Measurements from ENCODE around the gene KCNQ1.

The KCNQ1 gene

DNA sequence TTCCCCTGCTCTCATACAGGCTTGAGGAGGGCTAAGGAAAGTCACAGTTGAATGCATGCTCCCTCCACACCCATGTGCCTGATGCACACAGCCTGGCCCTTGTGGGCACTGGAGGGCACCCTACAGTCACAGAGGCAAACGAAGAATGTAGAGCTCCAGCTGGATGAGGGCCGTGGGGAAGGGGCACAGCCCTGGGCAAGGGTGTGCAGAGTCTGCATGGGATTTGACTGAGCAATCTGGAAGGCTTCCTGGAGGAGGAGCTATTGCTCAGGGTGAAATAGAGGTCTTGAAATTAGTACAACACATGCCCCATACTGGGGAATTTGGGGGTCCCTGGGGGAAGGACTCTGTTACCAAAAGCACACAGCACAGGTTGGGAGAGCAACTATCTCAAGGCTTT, 64.0 kb downstream of the KCNQ1 start:
- Histone ChIP-seq H3K9me3 (ENCODE audit: control insufficient read depth in 2 of 2, low read length in 2 of 2) (peaks cover 0 to 2% of the 10 kb centered on the region in 2 donors), H3K27me3 (ENCODE audit: control insufficient read depth in 1 of 2, insufficient read depth in 2 of 2, low read length in 2 of 2) (peaks cover 2 to 3% of the 10 kb centered on the region in 2 donors), H3K27ac (ENCODE audit: low read length) (no peak overlapping the region), H3K4me3 (ENCODE audit: low read length in 2 of 2) (no peak overlapping the region), H3K9ac (ENCODE audit: low read length in 2 of 2) (no peak overlapping the region), H3K4me1 (ENCODE audit: control insufficient read depth, insufficient read depth, low read length) (peaks cover 7% of the 10 kb centered on the region), H3K36me3 (ENCODE audit: control insufficient read depth in 2 of 2, insufficient read depth in 2 of 2, low read length in 2 of 2) (no peaks in the 10 kb centered on the region)

DNA sequence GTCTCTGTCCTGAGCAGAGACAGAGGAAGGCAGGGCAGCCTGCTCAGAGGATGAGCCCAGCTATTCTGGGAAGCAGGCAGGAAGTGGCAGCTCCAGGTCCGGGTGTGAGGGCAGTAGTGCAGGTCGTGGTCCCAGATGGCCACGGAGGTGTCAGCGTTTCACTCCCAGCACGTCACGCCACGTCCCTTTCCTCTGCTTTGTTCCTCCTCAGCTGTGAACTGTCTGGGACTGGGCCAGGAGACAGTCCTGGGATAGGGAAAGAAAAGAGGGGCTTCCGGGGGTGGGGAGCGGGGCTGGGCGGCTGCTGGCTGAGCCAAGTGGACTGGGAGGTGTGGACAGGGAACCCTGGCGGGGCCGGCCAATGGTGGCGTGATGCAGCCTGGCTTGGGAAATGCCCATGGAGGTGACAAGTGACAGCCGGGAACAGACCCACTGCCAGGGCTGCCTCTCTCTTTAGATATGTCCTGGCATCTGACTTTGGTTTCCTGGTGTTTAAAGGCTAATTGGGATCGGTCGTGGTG, 64.7 kb downstream of the KCNQ1 start:
- H3K4me1 ChIP-seq (ENCODE audit: control insufficient read depth, insufficient read depth, low read length) = peaks cover 7% of the 10 kb centered on the region
- H3K9ac ChIP-seq (ENCODE audit: low read length in 2 of 2) = no peak overlapping the region
- H3K4me3 ChIP-seq (ENCODE audit: low read length in 2 of 2) = no peak overlapping the region
- no peak overlapping the region for H3K27ac ChIP-seq (ENCODE audit: low read length)
- peaks cover 0 to 2% of the 10 kb centered on the region in 2 donors for H3K9me3 ChIP-seq (ENCODE audit: control insufficient read depth in 2 of 2, low read length in 2 of 2)
- H3K36me3 ChIP-seq (ENCODE audit: control insufficient read depth in 2 of 2, insufficient read depth in 2 of 2, low read length in 2 of 2) = no peaks in the 10 kb centered on the region
- peaks cover 2 to 3% of the 10 kb centered on the region in 2 donors for H3K27me3 ChIP-seq (ENCODE audit: control insufficient read depth in 1 of 2, insufficient read depth in 2 of 2, low read length in 2 of 2)

DNA sequence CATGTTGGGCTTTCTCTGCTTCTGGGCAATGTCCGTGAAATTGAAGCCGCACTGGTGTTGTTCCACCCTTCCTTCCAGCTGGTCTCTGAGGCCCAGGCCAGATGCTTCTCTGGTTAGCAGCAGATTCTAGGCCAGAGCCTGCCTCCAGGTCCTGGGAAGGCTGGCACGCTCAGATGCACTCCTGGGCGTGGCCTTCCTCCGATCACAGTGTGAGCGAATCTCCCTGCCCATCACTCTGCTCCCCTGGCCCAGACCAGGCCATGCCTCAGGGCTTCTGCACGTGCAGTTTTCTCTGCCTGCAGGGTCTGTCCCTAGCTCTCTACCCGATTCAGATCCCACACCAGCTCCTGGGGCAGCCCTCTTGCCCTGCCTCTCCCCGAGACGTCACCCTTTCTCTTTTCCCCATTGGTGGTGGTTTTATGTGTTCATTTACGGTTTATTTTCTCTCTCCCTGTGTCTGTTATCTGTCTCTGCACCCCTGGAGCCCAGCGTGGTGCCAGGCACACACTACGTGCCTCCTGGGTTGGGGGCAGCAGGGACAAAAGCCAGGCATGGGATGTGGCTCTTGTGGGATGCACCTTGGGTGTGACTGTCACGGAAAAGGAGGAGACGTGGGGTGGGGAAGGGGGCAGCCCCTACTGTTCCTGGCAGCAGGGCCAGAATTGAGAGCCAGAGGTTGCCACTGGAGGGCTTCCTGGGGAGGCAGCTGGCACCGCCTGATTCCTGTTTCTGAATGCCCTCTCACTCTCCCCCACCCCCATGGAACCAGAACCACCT, 66.0 kb downstream of the KCNQ1 start:
- no peak overlapping the region for H3K27ac ChIP-seq (ENCODE audit: low read length)
- H3K9me3 ChIP-seq (ENCODE audit: control insufficient read depth in 2 of 2, low read length in 2 of 2) = peaks cover 0 to 2% of the 10 kb centered on the region in 2 donors
- peaks cover 7% of the 10 kb centered on the region for H3K4me1 ChIP-seq (ENCODE audit: control insufficient read depth, insufficient read depth, low read length)

DNA sequence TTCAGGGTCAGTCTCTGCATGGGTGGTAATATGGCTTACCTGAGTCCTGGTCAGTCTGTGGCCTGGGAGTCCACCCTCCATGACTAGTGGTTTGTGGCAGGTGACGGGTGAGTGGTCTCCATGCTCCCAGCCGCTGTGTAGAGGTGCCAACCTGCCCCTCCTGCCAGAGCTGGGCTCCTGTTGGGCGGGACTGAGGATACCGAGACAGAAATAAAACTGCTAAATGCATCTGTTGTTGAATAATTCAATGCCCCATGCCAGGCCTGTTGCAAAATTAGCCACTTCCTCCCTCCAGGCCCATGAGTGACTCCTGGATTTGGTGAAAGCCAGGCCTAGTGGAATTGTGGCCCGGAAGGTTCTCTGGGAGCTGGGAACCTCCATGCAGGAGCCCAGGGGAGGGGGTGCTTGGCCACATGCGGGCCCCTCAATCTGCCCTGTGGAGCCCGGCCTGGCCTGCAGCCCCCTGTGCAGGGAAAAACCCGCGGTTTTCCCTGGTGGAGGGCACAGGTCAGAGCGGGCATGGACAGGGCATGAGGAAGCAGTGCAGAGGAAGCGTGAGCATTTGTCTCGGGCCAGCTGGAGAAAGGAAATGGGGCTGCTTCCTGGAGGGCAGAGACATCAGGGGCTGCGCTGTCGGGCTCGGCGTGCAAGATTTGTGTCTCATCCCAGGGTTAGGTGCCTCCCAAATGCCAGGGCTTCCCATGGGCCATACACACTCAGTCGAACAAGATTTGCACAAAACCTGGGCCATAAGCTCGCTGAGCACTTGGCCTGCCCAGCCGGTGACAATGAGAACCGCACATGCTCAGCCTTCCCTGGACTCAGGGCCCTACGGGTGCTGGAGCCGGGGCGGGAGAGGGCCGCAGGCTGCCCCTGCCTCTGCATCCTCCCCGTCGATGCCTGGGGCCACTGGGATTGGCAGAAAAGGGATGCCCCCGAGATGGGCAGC, 66.9 kb downstream of the KCNQ1 start:
- Histone ChIP-seq H3K4me1 (ENCODE audit: control insufficient read depth, insufficient read depth, low read length) (peaks cover 7% of the 10 kb centered on the region), H3K9me3 (ENCODE audit: control insufficient read depth in 2 of 2, low read length in 2 of 2) (peaks cover 0 to 2% of the 10 kb centered on the region in 2 donors), H3K9ac (ENCODE audit: low read length in 2 of 2) (no peak overlapping the region), H3K4me3 (ENCODE audit: low read length in 2 of 2) (no peak overlapping the region), H3K27me3 (ENCODE audit: control insufficient read depth in 1 of 2, insufficient read depth in 2 of 2, low read length in 2 of 2) (peaks cover 2 to 3% of the 10 kb centered on the region in 2 donors), H3K27ac (ENCODE audit: low read length) (no peak overlapping the region), H3K36me3 (ENCODE audit: control insufficient read depth in 2 of 2, insufficient read depth in 2 of 2, low read length in 2 of 2) (no peaks in the 10 kb centered on the region)

More for the DNA sequence above, 66.0 kb downstream of the KCNQ1 start:
- Histone ChIP-seq H3K9ac (ENCODE audit: low read length in 2 of 2) (no peak overlapping the region), H3K27me3 (ENCODE audit: control insufficient read depth in 1 of 2, insufficient read depth in 2 of 2, low read length in 2 of 2) (peaks cover 2 to 3% of the 10 kb centered on the region in 2 donors), H3K4me3 (ENCODE audit: low read length in 2 of 2) (no peak overlapping the region), H3K36me3 (ENCODE audit: control insufficient read depth in 2 of 2, insufficient read depth in 2 of 2, low read length in 2 of 2) (no peaks in the 10 kb centered on the region)

DNA sequence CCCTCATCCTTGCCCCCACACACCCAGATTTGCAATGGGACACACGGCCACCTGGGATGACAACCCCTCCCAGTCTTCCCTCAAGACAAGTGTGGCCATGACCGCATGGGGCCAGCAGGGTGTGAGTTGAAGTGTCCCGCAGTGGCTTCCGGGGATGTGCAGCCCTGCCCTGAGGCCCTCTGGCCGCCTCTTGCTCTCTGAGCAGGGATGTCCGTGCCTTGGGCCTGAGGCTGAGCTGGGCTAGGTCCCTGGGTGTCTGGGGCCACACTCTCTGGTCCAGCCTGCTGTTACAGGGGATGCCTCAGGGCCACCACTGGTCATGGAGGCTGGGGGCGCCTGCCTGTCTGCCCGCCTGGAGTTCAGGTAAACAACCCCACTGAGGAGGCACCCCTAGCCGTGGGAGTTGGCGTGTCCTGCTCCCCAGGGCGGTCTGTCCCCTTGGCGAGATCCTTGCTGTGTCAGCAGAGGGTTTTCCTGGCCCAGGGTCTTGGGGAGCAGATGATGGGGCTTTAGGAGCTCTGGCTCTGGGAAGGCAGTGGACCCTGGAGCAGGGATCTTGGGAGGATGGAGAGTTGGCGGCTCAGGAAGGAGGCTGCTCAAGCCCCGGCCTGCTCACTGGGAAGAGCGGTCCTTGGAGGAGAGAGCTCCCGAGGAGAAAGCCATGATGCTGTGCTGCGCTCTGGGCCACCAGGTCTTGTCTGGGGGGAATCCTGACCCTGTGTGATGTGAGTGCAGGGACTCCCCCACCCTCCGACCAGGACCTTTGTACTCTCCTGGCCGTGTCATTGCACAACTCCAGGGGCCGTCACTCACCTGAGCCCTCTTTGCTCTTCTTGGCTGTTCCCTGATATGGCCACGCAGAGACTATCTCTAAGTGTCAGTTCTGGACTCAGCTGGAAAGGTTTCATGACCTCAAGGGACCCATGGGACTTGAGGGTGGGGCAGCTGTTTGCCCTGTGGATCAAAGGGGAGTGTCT, 67.9 kb downstream of the KCNQ1 start:
- Histone ChIP-seq H3K4me1 (ENCODE audit: control insufficient read depth, insufficient read depth, low read length) (peaks cover 7% of the 10 kb centered on the region), H3K9ac (ENCODE audit: low read length in 2 of 2) (no peak overlapping the region), H3K9me3 (ENCODE audit: control insufficient read depth in 2 of 2, low read length in 2 of 2) (peaks cover 0 to 2% of the 10 kb centered on the region in 2 donors), H3K27ac (ENCODE audit: low read length) (no peak overlapping the region), H3K4me3 (ENCODE audit: low read length in 2 of 2) (no peak overlapping the region), H3K36me3 (ENCODE audit: control insufficient read depth in 2 of 2, insufficient read depth in 2 of 2, low read length in 2 of 2) (no peaks in the 10 kb centered on the region), H3K27me3 (ENCODE audit: control insufficient read depth in 1 of 2, insufficient read depth in 2 of 2, low read length in 2 of 2) (peaks cover 3 to 5% of the 10 kb centered on the region in 2 donors)

DNA sequence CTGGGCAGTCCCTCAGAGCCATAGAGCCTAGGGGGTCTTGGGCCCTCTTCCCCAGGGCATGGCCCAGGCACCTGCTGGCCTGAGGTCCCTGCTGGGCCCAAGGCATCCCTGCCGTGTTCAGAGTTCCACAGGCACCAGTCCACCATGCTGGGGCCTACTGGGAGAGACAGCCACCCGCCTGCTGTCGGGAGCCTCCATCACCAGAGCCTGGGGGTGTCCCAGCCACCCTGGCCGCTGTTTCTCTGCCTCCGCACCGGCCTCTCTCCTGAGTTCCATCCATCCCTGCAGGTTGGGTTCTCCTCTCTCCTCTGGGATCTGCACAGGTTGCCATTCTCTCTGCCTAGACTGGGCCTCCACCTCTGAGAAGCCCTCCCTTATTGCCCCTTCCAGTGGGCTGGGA, 68.6 kb downstream of the KCNQ1 start:
- no peak overlapping the region for H3K9ac ChIP-seq (ENCODE audit: low read length in 2 of 2)
- no peak overlapping the region for H3K4me3 ChIP-seq (ENCODE audit: low read length in 2 of 2)
- H3K27ac ChIP-seq (ENCODE audit: low read length) = no peak overlapping the region
- no peaks in the 10 kb centered on the region for H3K36me3 ChIP-seq (ENCODE audit: control insufficient read depth in 2 of 2, insufficient read depth in 2 of 2, low read length in 2 of 2)
- peaks cover 0 to 5% of the 10 kb centered on the region in 2 donors for H3K27me3 ChIP-seq (ENCODE audit: control insufficient read depth in 1 of 2, insufficient read depth in 2 of 2, low read length in 2 of 2)
- no peaks in the 10 kb centered on the region for H3K9me3 ChIP-seq (ENCODE audit: control insufficient read depth in 2 of 2, low read length in 2 of 2)
- H3K4me1 ChIP-seq (ENCODE audit: control insufficient read depth, insufficient read depth, low read length) = peaks cover 7% of the 10 kb centered on the region

DNA sequence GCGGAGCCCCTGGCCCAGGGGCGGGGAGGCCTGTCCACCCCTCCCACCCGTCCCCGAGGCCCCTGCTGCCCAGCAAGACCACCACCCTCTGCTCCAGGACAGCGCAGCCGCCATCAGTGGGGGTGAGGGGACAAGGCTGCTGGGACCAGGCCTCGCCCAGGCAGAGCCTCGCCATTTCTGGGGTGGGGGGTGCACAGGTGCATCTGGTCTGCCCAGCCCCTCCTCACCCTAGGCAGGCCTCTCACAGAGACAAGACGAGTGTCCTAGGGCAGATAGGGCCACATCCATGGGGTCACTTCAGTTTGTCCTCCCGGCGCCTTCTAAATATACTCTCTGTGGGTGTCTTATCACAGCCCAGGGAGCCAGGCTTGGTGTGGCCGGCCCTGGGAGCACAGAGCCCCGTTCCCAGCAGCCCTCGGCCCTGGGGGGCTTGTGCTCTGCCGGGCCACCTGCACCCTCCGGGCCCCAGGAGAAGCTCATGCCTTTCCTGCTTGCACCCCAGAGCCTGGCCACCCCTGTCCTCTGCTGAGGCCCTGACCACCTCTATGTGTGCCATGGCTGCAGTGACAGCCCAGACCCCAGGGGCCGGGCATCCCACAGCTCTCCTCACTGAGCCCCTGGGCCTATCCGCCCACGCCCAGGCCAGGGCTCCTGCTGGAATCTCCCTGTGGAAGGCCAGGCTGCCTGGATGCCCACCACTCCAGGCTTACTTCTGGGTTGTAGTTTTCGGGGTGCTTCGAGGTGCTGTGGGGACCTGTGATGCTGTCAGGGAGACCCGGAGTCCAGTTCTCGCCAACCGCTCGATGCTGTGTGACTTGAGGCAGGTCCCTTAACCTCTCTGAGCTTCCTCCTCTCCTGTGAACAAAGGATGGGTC, 70.8 kb downstream of the KCNQ1 start:
- Histone ChIP-seq H3K9ac (ENCODE audit: low read length in 2 of 2) (no peak overlapping the region), H3K36me3 (ENCODE audit: control insufficient read depth in 2 of 2, insufficient read depth in 2 of 2, low read length in 2 of 2) (no peaks in the 10 kb centered on the region), H3K27ac (ENCODE audit: low read length) (no peak overlapping the region), H3K4me3 (ENCODE audit: low read length in 2 of 2) (no peak overlapping the region), H3K4me1 (ENCODE audit: control insufficient read depth, insufficient read depth, low read length) (peaks cover 3% of the 10 kb centered on the region), H3K27me3 (ENCODE audit: control insufficient read depth in 1 of 2, insufficient read depth in 2 of 2, low read length in 2 of 2) (peaks cover 0 to 3% of the 10 kb centered on the region in 2 donors), H3K9me3 (ENCODE audit: control insufficient read depth in 2 of 2, low read length in 2 of 2) (no peaks in the 10 kb centered on the region)

DNA sequence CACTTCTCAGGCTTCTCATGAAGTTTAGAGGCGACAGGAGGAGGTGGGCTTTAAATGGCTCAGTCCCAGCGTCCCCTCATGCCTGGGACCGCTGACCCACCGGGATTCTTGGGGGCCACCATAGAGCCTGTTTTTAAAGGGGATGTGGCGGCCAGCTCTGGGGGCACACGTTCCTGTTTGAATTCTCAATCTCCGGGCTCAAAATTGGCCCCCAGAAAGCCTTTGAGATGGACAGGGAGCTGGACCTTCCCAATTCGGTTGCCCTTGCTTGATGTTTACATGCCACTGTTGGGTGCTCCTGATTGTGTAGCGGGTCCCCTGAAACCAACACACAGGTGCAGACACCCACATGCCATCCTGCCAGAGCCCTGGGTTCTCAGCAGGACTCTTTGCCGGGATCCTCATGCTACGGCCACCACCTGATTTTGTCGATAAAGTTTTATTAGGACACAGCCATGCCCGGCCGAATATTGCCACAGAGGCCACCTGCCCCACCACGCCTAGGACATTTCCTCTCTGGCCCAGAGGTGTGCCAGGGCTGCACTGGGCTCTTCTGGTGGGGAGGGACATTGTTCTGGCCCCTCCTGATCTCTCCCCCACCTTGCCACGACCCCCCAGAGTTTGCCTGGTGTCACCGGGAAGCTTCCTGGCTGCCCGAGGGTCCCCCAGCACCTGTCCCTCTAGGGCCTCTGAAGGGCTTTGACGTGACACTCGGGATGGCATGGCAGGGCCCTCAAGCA, 71.6 kb downstream of the KCNQ1 start:
- peaks cover 0 to 3% of the 10 kb centered on the region in 2 donors for H3K27me3 ChIP-seq (ENCODE audit: control insufficient read depth in 1 of 2, insufficient read depth in 2 of 2, low read length in 2 of 2)
- H3K4me1 ChIP-seq (ENCODE audit: control insufficient read depth, insufficient read depth, low read length) = peaks cover 3% of the 10 kb centered on the region
- no peak overlapping the region for H3K27ac ChIP-seq (ENCODE audit: low read length)
- no peak overlapping the region for H3K9ac ChIP-seq (ENCODE audit: low read length in 2 of 2)
- H3K4me3 ChIP-seq (ENCODE audit: low read length in 2 of 2) = no peak overlapping the region
- no peaks in the 10 kb centered on the region for H3K9me3 ChIP-seq (ENCODE audit: control insufficient read depth in 2 of 2, low read length in 2 of 2)
- H3K36me3 ChIP-seq (ENCODE audit: control insufficient read depth in 2 of 2, insufficient read depth in 2 of 2, low read length in 2 of 2) = no peaks in the 10 kb centered on the region

DNA sequence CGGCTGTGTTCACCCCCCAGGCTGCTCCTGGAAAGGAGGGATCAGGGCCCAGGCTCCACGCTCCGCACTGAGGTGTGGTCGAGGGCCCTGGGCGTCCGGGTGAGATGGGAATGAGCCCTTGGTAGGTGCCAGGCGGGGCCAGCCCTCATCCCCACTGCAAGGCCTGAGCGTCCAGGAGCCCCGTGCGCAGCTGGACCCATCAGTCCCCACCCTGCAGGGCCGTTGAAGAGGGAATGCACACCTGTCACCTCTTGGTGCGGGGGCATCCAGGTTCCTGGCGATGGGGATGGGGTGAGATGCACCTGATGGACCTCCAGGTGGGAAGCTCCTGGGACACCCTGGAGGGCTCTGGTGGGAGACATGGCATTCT, 72.2 kb downstream of the KCNQ1 start:
- no peak overlapping the region for H3K9ac ChIP-seq (ENCODE audit: low read length in 2 of 2)
- no peak overlapping the region for H3K27ac ChIP-seq (ENCODE audit: low read length)
- no peaks in the 10 kb centered on the region for H3K9me3 ChIP-seq (ENCODE audit: control insufficient read depth in 2 of 2, low read length in 2 of 2)
- H3K36me3 ChIP-seq (ENCODE audit: control insufficient read depth in 2 of 2, insufficient read depth in 2 of 2, low read length in 2 of 2) = no peaks in the 10 kb centered on the region
- no peak overlapping the region for H3K4me3 ChIP-seq (ENCODE audit: low read length in 2 of 2)
- H3K4me1 ChIP-seq (ENCODE audit: control insufficient read depth, insufficient read depth, low read length) = peaks cover 3% of the 10 kb centered on the region
- peaks cover 0 to 3% of the 10 kb centered on the region in 2 donors for H3K27me3 ChIP-seq (ENCODE audit: control insufficient read depth in 1 of 2, insufficient read depth in 2 of 2, low read length in 2 of 2)
